ENCODE measurements around the gene CFAP410. TPM values are rescaled to one million over a fixed set of nuclear protein-coding genes. Genes with fewer than 3 reads are reported as not detected.

Gene CFAP410
- total and polyA plus RNA-seq, 2 of the 4 experiments (the other 2 are of a cell fraction), result 3.8 to 10.3 TPM

DNA sequence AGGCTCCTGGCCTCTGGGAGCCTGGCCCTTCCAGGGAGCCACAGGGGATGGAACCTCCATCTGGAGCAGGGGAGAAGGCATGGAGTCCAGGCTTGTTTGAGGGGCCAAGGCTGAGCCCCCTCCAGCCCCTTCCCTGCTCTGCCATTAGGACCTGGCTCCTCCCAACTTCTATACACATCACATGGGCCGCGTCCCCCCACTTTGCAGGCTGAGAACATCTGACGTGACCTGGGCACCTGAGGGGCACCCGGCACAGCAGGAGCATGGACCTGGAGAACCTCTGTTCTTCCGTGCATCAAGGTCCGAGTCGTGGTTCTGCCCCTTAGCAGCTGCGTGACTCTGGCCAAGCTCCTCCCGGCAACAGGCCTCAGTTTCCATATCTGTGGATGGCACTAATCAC lies 57.4 kb downstream of the CFAP410 start:
- H3K9ac ChIP-seq (ENCODE audit: low read depth, low read length), result no peak overlapping the region
- intact Hi-C loops (cut with micrococcal nuclease), result no loop called here
- no peak for DNase-seq
- no TSS peak for BruUV-seq (replicated peaks)
- no peak overlapping the region for H2BK20ac ChIP-seq (ENCODE audit: low read depth, low read length)
- H3K27ac ChIP-seq (ENCODE audit: insufficient read depth, low read length), result no peak overlapping the region
- no peak overlapping the region for H3K4ac ChIP-seq (ENCODE audit: low read depth, low read length)
- no peak overlapping the region for H3K14ac ChIP-seq (replicated peaks; ENCODE audit: low read depth, low read length)
- H3K18ac ChIP-seq (ENCODE audit: low read depth, low read length), result no peak overlapping the region
- no peak overlapping the region for H4K91ac ChIP-seq (ENCODE audit: insufficient read depth, low read depth, low read length)
- H4K5ac ChIP-seq (ENCODE audit: low read depth, low read length), result no peak overlapping the region
- H2AFZ ChIP-seq (replicated peaks; ENCODE audit: low read length, poor library complexity), result peak overlapping the region; percentile 6
- no peak overlapping the region for H4K8ac ChIP-seq (ENCODE audit: low read depth in 2 of 2, low read length in 2 of 2)
- dilution Hi-C loops (cut with HindIII; ENCODE audit: low sequenced_read_pairs, unreplicated experiment), result no loop called here
- no peak overlapping the region for H2BK15ac ChIP-seq (ENCODE audit: low read depth, low read length)
- no peak for TF ChIP-seq MAFK (IDR thresholded peaks at IDR 0.05; ENCODE audit: low read depth, low read length)
- TF ChIP-seq RFX5 (IDR thresholded peaks at IDR 0.05; ENCODE audit: low read depth, low read length), result no peak
- TF ChIP-seq BHLHE40 (IDR thresholded peaks at IDR 0.05; ENCODE audit: low read depth, low read length), result no peak
- no peak for TF ChIP-seq CEBPB (IDR thresholded peaks at IDR 0.05; ENCODE audit: low read depth, low read length)
- TF ChIP-seq RAD21 (IDR thresholded peaks at IDR 0.05; ENCODE audit: low read length), result no peak
- no peak for TF ChIP-seq SMC3 (IDR thresholded peaks at IDR 0.05; ENCODE audit: low read depth, low read length)
- in situ Hi-C loops (cut with MboI; ENCODE audit: low sequenced_read_pairs), result no loop called here
- H2AK9ac ChIP-seq (replicated peaks; ENCODE audit: low read depth, low read length, poor library complexity), result no peak overlapping the region
- H3K4me2 ChIP-seq (ENCODE audit: low read depth, low read length), result no peak overlapping the region
- no peaks in the 10 kb centered on the region for H3K36me3 ChIP-seq (ENCODE audit: control insufficient read depth, insufficient read depth, low read length)
- ATAC-seq (ENCODE audit: low read depth), result no peak
- no peak overlapping the region for H2BK120ac ChIP-seq (ENCODE audit: low read depth, low read length)
- no peak overlapping the region for H2BK5ac ChIP-seq (ENCODE audit: low read depth, low read length, poor library complexity, severe bottlenecking)
- POLR2A ChIA-PET (ENCODE audit: unreplicated experiment), result no interaction called here
- no peaks in the 10 kb centered on the region for H4K20me1 ChIP-seq (ENCODE audit: insufficient read depth, low read length)
- no peak overlapping the region for H3K4me3 ChIP-seq (ENCODE audit: insufficient read depth, low read depth, low read length)
- CTCF ChIA-PET, result no interaction called here
- H3K27me3 ChIP-seq (ENCODE audit: control insufficient read depth, insufficient read depth, low read length), result peaks cover 23% of the 10 kb centered on the region
- H3K9me3 ChIP-seq (ENCODE audit: control insufficient read depth, insufficient read depth, low read length), result no peaks in the 10 kb centered on the region
- peaks cover 4% of the 10 kb centered on the region; the same call in 1 of the 2 replicates for H3K4me1 ChIP-seq (ENCODE audit: control insufficient read depth, insufficient read depth, low read length)
- no peaks in the 10 kb centered on the region for H3K79me1 ChIP-seq (ENCODE audit: low read depth in 1 of 2, low read length in 2 of 2)
- 75% methylated on average over 6 of the region's 9 CpGs; no CpG with 5 or more reads in 1 of the 2 experiments for WGBS, 2 experiments (ENCODE audit: extremely low coverage in 2 of 2, insufficient read length in 1 of 2)
- no peak overlapping the region for H2AK5ac ChIP-seq (ENCODE audit: low read depth, low read length)
- H3K56ac ChIP-seq (ENCODE audit: extremely low read depth, insufficient read depth, low read length), result no peak overlapping the region
- H3K9me1 ChIP-seq (ENCODE audit: insufficient read depth, low read length), result no peaks in the 10 kb centered on the region
- no peak overlapping the region for H3K23ac ChIP-seq (ENCODE audit: low read depth, low read length)
